GM21619 (cell line): Measurements from ENCODE around the gene FSIP1.

Experiments
- ATAC-seq: cut with Tn5 transposase; IDR thresholded peaks from one replicate; pipeline ENCODE4 v1.9.1; 2021; ENCODE audit not compliant: unreplicated experiment

The FSIP1 gene

GRCh38 chr15:39597751-39598185 lies 184.9 kb downstream of the FSIP1 start:
- ATAC-seq, result no peak

DNA sequence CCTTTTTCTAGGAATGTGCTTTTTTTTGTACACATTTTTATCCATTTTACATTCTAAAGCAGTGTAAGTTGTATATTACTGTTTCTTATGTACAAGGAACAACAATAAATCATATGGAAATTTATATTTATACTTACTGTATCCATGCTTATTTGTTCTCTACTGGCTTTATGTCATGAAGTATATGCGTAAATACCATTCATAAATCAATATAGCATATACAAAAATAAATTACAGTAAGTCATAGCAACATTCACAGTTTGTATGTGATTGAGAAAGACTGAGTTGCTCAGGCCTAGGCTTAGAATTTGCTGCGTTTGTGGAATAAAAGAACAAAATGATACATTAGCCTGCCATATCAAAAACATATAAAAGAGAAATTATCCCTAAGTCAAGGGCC lies 185.3 kb downstream of the FSIP1 start:
- ATAC-seq, result no peak

GRCh38 chr15:39596358-39597051 lies 186.1 kb downstream of the FSIP1 start:
- ATAC-seq, result no peak

DNA sequence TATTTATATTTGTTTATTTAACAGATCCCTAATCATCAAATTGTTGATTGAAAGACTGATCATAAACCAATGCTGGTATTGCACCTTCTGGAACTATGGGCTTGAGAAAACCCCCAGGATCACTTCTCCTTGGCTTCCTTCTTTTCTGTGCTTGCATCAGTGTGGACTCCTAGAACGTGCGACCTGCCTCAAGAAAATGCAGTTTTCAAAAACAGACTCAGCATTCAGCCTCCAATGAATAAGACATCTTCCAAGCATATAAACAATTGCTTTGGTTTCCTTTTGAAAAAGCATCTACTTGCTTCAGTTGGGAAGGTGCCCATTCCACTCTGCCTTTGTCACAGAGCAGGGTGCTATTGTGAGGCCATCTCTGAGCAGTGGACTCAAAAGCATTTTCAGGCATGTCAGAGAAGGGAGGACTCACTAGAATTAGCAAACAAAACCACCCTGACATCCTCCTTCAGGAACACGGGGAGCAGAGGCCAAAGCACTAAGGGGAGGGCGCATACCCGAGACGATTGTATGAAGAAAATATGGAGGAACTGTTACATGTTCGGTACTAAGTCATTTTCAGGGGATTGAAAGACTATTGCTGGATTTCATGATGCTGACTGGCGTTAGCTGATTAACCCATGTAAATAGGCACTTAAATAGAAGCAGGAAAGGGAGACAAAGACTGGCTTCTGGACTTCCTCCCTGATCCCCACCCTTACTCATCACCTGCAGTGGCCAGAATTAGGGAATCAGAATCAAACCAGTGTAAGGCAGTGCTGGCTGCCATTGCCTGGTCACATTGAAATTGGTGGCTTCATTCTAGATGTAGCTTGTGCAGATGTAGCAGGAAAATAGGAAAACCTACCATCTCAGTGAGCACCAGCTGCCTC lies 187.1 kb downstream of the FSIP1 start:
- no peak for ATAC-seq

GRCh38 chr15:39594446-39595337 lies 187.9 kb downstream of the FSIP1 start:
- ATAC-seq, result no peak

DNA sequence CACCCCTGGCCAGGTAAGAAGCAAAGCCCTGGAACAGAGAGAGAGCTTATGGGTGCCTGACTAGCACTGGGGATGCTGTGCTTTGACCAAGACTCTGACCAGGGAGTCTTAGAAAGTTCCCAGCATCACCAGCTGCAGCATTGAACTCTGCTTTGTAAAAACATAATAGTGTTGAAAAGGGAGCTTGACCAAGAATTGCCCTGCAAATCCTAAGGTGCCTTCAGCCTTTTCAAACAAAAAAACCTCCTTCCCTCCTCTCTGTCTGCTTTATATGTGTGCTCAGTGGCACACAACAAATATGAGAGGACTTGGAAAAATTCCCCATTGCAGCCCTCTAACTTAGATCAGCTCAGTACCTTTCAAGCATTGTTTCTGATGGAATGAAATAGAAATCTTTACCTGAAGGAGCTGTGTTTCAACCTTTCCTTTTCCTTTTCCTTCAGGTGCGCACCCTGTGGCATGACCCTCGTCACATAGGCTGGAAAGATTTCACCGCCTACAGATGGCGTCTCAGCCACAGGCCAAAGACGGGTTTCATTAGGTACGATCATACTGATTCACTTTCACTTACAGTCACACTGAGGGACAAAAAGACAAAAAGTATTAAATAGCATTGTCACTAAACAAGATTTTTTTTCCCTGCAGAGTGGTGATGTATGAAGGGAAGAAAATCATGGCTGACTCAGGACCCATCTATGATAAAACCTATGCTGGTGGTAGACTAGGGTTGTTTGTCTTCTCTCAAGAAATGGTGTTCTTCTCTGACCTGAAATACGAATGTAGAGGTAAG lies 188.8 kb downstream of the FSIP1 start:
- no peak for ATAC-seq

GRCh38 chr15:39593071-39593655 lies 189.5 kb downstream of the FSIP1 start:
- ATAC-seq, result no peak

DNA sequence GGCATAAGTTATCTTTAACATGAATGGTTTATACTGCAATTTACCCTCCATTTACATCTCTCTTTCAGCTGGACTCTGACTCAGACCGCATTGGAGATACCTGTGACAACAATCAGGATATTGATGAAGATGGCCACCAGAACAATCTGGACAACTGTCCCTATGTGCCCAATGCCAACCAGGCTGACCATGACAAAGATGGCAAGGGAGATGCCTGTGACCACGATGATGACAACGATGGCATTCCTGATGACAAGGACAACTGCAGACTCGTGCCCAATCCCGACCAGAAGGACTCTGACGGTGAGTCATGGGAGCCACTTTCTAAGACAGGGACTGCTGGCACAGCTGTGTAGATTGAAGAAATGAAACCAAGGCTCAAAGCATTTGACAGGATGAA lies 190.1 kb downstream of the FSIP1 start:
- ATAC-seq, result no peak

DNA sequence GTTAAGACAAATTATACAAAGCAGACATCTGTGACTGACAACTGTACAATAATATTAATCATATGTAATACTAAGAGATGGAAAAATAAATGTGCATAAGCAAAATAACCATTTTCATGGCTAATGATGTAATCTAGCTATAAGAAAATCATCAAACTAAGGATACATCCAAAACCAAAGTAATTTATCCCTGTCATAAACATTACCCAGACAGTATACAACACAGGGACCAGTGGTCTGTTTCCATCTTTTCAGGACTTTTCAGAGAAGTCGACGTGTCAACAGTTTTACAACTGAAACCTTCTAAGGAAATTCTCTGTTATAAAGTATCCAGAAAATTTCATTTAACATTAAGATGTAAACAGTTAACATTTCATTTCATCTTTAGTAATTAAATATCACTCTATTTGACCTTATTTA lies 190.7 kb downstream of the FSIP1 start:
- no peak for ATAC-seq

DNA sequence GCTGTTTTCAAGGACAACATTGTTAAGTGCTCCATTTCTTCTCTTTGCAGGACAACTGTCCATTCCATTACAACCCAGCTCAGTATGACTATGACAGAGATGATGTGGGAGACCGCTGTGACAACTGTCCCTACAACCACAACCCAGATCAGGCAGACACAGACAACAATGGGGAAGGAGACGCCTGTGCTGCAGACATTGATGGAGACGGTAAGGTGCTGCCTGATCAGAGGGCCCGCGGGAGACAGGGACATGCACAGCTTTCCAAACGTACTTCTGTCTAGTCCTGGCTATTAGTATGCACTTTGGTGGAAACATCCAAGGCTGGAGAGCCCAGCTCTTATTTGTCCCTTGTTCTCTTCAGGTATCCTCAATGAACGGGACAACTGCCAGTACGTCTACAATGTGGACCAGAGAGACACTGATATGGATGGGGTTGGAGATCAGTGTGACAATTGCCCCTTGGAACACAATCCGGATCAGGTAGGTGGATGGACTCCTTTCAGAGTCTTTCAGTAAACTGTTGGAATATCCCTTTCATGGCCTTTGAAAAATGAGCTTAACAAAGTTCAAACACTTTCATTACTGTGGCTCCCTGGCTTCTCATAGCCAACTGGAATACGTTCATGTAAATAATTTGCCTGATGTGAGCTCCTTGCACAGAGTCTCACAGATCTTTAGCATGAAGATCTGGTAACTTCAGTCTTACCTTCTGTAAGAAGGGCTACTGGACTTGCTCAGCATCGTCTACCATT lies 191.3 kb downstream of the FSIP1 start:
- no peak for ATAC-seq

- no peak for ATAC-seq
Measured at GRCh38 chr15:39589815-39590644, 192.6 kb downstream of the FSIP1 start.

DNA sequence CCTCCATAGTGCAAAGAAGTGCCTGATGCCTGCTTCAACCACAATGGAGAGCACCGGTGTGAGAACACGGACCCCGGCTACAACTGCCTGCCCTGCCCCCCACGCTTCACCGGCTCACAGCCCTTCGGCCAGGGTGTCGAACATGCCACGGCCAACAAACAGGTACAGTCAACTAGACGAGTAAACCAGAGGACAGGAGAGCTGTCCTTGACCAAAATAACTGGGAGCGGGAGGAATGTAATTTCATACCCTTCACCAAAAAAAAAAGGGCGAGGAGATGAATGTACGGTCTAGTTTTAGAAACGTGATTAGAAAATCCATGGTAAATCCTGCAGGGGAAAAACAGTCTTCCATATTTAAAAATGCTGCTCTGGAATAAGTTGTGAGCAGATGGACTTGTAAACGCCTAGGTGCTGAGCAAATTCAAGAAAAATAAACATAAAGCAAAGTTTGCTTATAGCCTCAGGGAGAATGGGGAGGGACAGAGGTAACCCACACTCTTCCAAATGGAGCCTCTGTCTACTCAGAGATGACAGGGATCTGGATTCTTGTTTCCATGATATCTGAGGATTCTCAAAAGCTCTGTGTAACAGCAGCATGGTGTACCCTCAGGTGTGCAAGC lies 193.3 kb downstream of the FSIP1 start:
- ATAC-seq, result no peak

DNA sequence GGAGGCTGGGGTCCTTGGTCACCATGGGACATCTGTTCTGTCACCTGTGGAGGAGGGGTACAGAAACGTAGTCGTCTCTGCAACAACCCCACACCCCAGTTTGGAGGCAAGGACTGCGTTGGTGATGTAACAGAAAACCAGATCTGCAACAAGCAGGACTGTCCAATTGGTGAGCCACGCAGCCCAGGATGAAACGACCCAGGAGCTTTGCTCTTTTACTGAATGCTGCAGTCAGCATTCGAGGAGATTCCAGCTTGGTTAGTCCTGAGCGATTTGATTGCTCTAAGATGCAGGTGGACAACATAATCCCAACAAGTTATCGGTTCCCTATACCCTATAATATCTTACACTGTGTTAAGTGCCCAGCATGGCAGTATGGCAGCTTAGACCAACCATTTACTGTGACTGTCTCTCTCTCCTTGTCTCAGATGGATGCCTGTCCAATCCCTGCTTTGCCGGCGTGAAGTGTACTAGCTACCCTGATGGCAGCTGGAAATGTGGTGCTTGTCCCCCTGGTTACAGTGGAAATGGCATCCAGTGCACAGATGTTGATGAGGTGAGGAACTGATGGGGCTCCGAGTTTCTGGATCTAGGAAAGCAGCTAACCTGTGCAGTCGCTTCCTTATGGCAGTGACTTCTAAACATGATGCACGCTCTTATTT lies 194.0 kb downstream of the FSIP1 start:
- no peak for ATAC-seq

- ATAC-seq, result no peak
Measured at GRCh38 chr15:39587731-39588530, 194.7 kb downstream of the FSIP1 start.

DNA sequence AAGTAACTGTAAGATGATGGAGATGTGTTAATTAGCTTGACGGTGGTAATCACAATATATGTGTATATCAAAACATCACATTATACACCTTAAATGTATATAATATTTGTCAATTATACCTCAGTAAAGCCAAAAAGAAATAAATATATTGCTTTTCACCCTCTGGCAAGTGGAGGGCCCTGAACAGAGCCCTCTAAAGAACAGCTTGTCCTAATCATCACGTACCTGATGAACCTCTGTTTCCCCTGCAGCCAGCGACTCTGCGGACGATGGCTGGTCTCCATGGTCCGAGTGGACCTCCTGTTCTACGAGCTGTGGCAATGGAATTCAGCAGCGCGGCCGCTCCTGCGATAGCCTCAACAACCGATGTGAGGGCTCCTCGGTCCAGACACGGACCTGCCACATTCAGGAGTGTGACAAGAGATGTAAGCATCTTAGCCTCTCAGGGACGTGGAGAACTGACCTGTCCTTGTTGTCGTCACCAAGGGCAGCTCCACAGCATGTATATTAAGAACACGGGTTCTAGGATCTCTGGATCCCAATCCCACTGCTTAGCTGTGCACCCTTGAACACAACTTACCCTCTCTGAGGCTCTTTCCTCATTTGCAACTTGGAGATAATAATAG lies 195.4 kb downstream of the FSIP1 start:
- ATAC-seq, result no peak

GRCh38 chr15:39586387-39587095 lies 196.1 kb downstream of the FSIP1 start:
- no peak for ATAC-seq
